NCI-H2196 (cell line): ENCODE measurements around the gene PARP8.

Experiments
- DNase-seq: peaks from one replicate; lab custom pipeline; 2025; ENCODE audit not compliant: unreplicated experiment; lab: John Stamatoyannopoulos, UW

Gene PARP8

GRCh38 chr5:50887889-50888633, 221.6 kb downstream of the PARP8 start:
- DNase-seq, result no peak

- DNase-seq, result no peak
These were observed 222.3 kb downstream of the PARP8 start for GRCh38 chr5:50888751-50889150.

- no peak for DNase-seq
These were observed 223.4 kb downstream of the PARP8 start for GRCh38 chr5:50889790-50890189.
